Neural progenitor cell (in vitro differentiated cells): Measurements from ENCODE around the gene EHF. TPM values are rescaled to one million over a fixed set of nuclear protein-coding genes. Genes with fewer than 3 reads are reported as not detected.

Experiments used
- DNase-seq: peaks from one replicate; pipeline ENCODE4 v3.0.0-alpha.2; 2016; ENCODE audit warnings: low spot score
- H2AFZ ChIP-seq: fragments of 200-600 bp; sonication (generic); replicated peaks from 2 replicates; pipeline ENCODE4 v1.6.1; 2016; ENCODE audit warnings: antibody characterized with exemption
- H3F3A ChIP-seq: fragments of 200-600 bp; sonication (generic); 2 replicates; pipeline ENCODE4 v1.6.1; 2016; ENCODE audit warnings: antibody characterized with exemption, low read depth
- H3K27ac ChIP-seq: fragments of 200-600 bp; sonication (generic); 2 replicates; pipeline ENCODE4 v1.5.1; 2016; ENCODE audit warnings: mild to moderate bottlenecking
- H3K27me3 ChIP-seq: fragments of 200-600 bp; sonication (generic); 2 replicates; pipeline ENCODE4 v1.6.1; 2016; ENCODE audit warnings: mild to moderate bottlenecking, moderate library complexity
- H3K36me3 ChIP-seq: fragments of 200-600 bp; sonication (generic); 2 replicates; pipeline ENCODE4 v1.5.1; 2016
- H3K4me1 ChIP-seq: fragments of 200-600 bp; sonication (generic); 2 replicates; pipeline ENCODE4 v1.6.1; 2016; ENCODE audit warnings: mixed run types
- H3K4me2 ChIP-seq: fragments of 200-600 bp; sonication (generic); 2 replicates; pipeline ENCODE4 v1.6.1; 2016
- H3K4me3 ChIP-seq: fragments of 200-600 bp; sonication (generic); 2 replicates; pipeline ENCODE4 v1.5.1; 2016
- H3K79me2 ChIP-seq: fragments of 200-600 bp; sonication (generic); 2 replicates; pipeline ENCODE4 v1.6.1; 2016; ENCODE audit warnings: low read depth
- H3K9ac ChIP-seq: fragments of 200-600 bp; sonication (generic); 2 replicates; pipeline ENCODE4 v1.6.1; 2016
- H3K9me3 ChIP-seq: fragments of 200-600 bp; sonication (generic); 2 replicates; pipeline ENCODE4 v1.5.1; 2016; ENCODE audit warnings: low read depth
- H4K20me1 ChIP-seq: fragments of 200-600 bp; sonication (generic); 2 replicates; pipeline ENCODE4 v1.6.1; 2016; ENCODE audit warnings: low read depth
- H3K27ac Mint-ChIP-seq: 3 replicates; pipeline ENCODE4 v1.8.0; 2021; ENCODE audit warnings: mixed read lengths
- H3K27me3 Mint-ChIP-seq: 2 replicates; pipeline ENCODE4 v1.8.0; 2022; ENCODE audit warnings: low read depth, mild to moderate bottlenecking, inconsistent platforms, moderate library complexity, mixed read lengths; ENCODE audit not compliant: insufficient read depth
- H3K36me3 Mint-ChIP-seq: 3 replicates; pipeline ENCODE4 v1.8.0; 2021; ENCODE audit warnings: mixed read lengths
- H3K4me1 Mint-ChIP-seq: 3 replicates; pipeline ENCODE4 v1.8.0; 2021; ENCODE audit warnings: mixed read lengths
- H3K4me3 Mint-ChIP-seq: 3 replicates; pipeline ENCODE4 v1.8.0; 2021; ENCODE audit warnings: mild to moderate bottlenecking, moderate library complexity, mixed read lengths
- H3K9me3 Mint-ChIP-seq: 3 replicates; pipeline ENCODE4 v1.8.0; 2020; ENCODE audit warnings: mixed read lengths
- CTCF ChIP-seq: fragments of 200-600 bp; sonication (generic); IDR thresholded peaks from 2 replicates; pipeline ENCODE4 v1.5.1; 2017; ENCODE audit warnings: antibody characterized with exemption, mild to moderate bottlenecking
- EZH2 ChIP-seq: fragments of 200-600 bp; sonication (generic); IDR thresholded peaks from 2 replicates; pipeline ENCODE4 v1.6.1; 2017; ENCODE audit warnings: antibody characterized with exemption, mild to moderate bottlenecking, moderate library complexity
- EZH2phosphoT487 ChIP-seq: fragments of 200-600 bp; sonication (generic); IDR thresholded peaks from 2 replicates; pipeline ENCODE4 v1.6.1; 2017; ENCODE audit warnings: antibody characterized with exemption
- total RNA-seq: library from RNA; depleted of rRNA; stranded (reverse); fragments of >200 nt; gene quantifications from 2 replicates; pipeline ENCODE4 v1.2.3, GENCODE V29; 2015; ENCODE audit warnings: low replicate concordance

EHF gene
- total RNA-seq, 1 donor from 2014 or later = not detected

GRCh38 chr11:34593085-34593484 is 27.8 kb upstream of the EHF start:
- DNase-seq = no peak
- TF ChIP-seq CTCF (no peak), EZH2phosphoT487 (no peak), EZH2 (no peak)
- Mint-ChIP-seq H3K27me3 (no peaks in the 10 kb centered on the region), H3K4me1 (no peaks in the 10 kb centered on the region), H3K27ac (no peak overlapping the region), H3K4me3 (no peak overlapping the region), H3K9me3 (peaks cover 16% of the 10 kb centered on the region), H3K36me3 (no peaks in the 10 kb centered on the region)
- Histone ChIP-seq H2AFZ (no peak overlapping the region), H3K4me3 (no peak overlapping the region), H3K9me3 (peaks cover 3% of the 10 kb centered on the region), H4K20me1 (no peaks in the 10 kb centered on the region), H3K4me2 (no peak overlapping the region), H3K79me2 (no peaks in the 10 kb centered on the region), H3K36me3 (no peaks in the 10 kb centered on the region), H3F3A (no peaks in the 10 kb centered on the region), H3K27me3 (no peaks in the 10 kb centered on the region), H3K9ac (no peak overlapping the region), H3K27ac (no peak overlapping the region), H3K4me1 (no peaks in the 10 kb centered on the region)

DNA sequence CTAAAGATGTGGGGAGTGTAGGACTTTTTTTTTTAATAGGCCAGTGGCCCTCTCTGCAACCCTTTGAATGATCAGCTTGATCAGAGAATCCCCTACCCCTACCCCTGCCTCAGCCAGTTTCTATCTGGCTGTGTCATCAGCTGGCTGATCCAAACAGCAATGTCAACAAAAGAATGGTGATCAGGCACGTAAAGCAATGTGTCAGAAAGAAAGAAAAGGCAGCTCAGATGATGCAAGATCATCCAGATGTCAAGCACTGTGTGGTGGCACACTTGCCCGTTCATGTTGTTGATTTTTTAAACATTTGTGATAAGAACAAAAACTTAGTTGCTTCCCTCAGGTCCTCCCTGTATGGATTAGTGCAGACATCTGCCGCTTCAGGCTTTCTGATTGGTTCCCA is 26.3 kb upstream of the EHF start:
- H3K9ac ChIP-seq = no peak overlapping the region
- peaks cover 3% of the 10 kb centered on the region for H3K9me3 ChIP-seq
- H3K4me2 ChIP-seq = no peak overlapping the region
- Mint-ChIP-seq H3K4me1 (peaks cover 3% of the 10 kb centered on the region), H3K4me3 (no peak overlapping the region), H3K27ac (no peak overlapping the region), H3K36me3 (no peaks in the 10 kb centered on the region), H3K27me3 (peaks cover 2% of the 10 kb centered on the region), H3K9me3 (peaks cover 16% of the 10 kb centered on the region)
- no peaks in the 10 kb centered on the region for H3K79me2 ChIP-seq
- no peak overlapping the region for H2AFZ ChIP-seq
- TF ChIP-seq CTCF = no peak
- no peak for TF ChIP-seq EZH2phosphoT487
- TF ChIP-seq EZH2 = no peak
- H3K4me3 ChIP-seq = no peak overlapping the region
- no peaks in the 10 kb centered on the region for H3F3A ChIP-seq
- no peaks in the 10 kb centered on the region for H3K36me3 ChIP-seq
- no peak overlapping the region for H3K27ac ChIP-seq
- H3K27me3 ChIP-seq = no peaks in the 10 kb centered on the region
- no peaks in the 10 kb centered on the region for H4K20me1 ChIP-seq
- no peak for DNase-seq
- no peaks in the 10 kb centered on the region for H3K4me1 ChIP-seq

- no peak overlapping the region for H3K4me3 ChIP-seq
- Mint-ChIP-seq H3K4me1 (peaks cover 6% of the 10 kb centered on the region), H3K9me3 (peaks cover 16% of the 10 kb centered on the region), H3K36me3 (no peaks in the 10 kb centered on the region), H3K4me3 (no peak overlapping the region), H3K27ac (no peak overlapping the region), H3K27me3 (peaks cover 4% of the 10 kb centered on the region)
- no peaks in the 10 kb centered on the region for H3K27me3 ChIP-seq
- DNase-seq = no peak
- no peaks in the 10 kb centered on the region for H3F3A ChIP-seq
- no peaks in the 10 kb centered on the region for H3K36me3 ChIP-seq
- H3K4me1 ChIP-seq = peaks cover 1% of the 10 kb centered on the region
- no peak overlapping the region for H3K4me2 ChIP-seq
- H3K9ac ChIP-seq = no peak overlapping the region
- H3K27ac ChIP-seq = no peak overlapping the region
- H3K9me3 ChIP-seq = peaks cover 3% of the 10 kb centered on the region
- TF ChIP-seq EZH2phosphoT487 = no peak
- no peak for TF ChIP-seq EZH2
- TF ChIP-seq CTCF = no peak
- H4K20me1 ChIP-seq = no peaks in the 10 kb centered on the region
- no peak overlapping the region for H2AFZ ChIP-seq
- no peaks in the 10 kb centered on the region for H3K79me2 ChIP-seq
Measured at GRCh38 chr11:34595391-34595790, 25.5 kb upstream of the EHF start.
